GF-D8 (cell line): ENCODE results near the gene RHOD.

Source experiments
- DNase-seq: peaks from one replicate; lab custom pipeline; 2025; lab: John Stamatoyannopoulos, UW

RHOD gene

GRCh38 chr11:67032830-67033551 lies 23.7 kb upstream of the RHOD start:
- no peak for DNase-seq

- no peak for DNase-seq
These were observed 22.9 kb upstream of the RHOD start for GRCh38 chr11:67033661-67034166.

GRCh38 chr11:67034350-67034749 lies 22.3 kb upstream of the RHOD start:
- no peak for DNase-seq

GRCh38 chr11:67040147-67040546 lies 16.5 kb upstream of the RHOD start:
- no peak for DNase-seq

- no peak for DNase-seq
These were observed 15.0 kb upstream of the RHOD start for GRCh38 chr11:67041602-67042001.

GRCh38 chr11:67043572-67044349 lies 12.9 kb upstream of the RHOD start:
- no peak for DNase-seq

GRCh38 chr11:67044496-67044895 lies 12.2 kb upstream of the RHOD start:
- no peak for DNase-seq

- DNase-seq: no peak
These were observed 11.3 kb upstream of the RHOD start for GRCh38 chr11:67045314-67045713.

- DNase-seq: no peak
These were observed 8.0 kb upstream of the RHOD start for GRCh38 chr11:67048515-67049130.

- DNase-seq: no peak
These were observed 6.5 kb upstream of the RHOD start for GRCh38 chr11:67050139-67050538.

GRCh38 chr11:67051180-67051893 lies 5.3 kb upstream of the RHOD start:
- DNase-seq: no peak

GRCh38 chr11:67051945-67052488 lies 4.6 kb upstream of the RHOD start:
- DNase-seq: no peak

- no peak for DNase-seq
These were observed 3.8 kb upstream of the RHOD start for GRCh38 chr11:67052891-67053290.

- no peak for DNase-seq
These were observed 2.7 kb upstream of the RHOD start for GRCh38 chr11:67053896-67054329.

- no peak for DNase-seq
These were observed 2.3 kb upstream of the RHOD start for GRCh38 chr11:67054346-67054835.

GRCh38 chr11:67054836-67055523 lies 1.7 kb upstream of the RHOD start:
- DNase-seq: no peak

GRCh38 chr11:67055812-67056211 lies 835 bp upstream of the RHOD start:
- no peak for DNase-seq

- no peak for DNase-seq
These were observed 592 bp downstream of the RHOD start for GRCh38 chr11:67057205-67057672.

GRCh38 chr11:67058506-67058905 lies 1.9 kb downstream of the RHOD start:
- no peak for DNase-seq

- DNase-seq: no peak
These were observed 3.0 kb downstream of the RHOD start for GRCh38 chr11:67059671-67060070.

GRCh38 chr11:67060111-67060522 lies 3.5 kb downstream of the RHOD start:
- no peak for DNase-seq
